BJ (cell line): ENCODE results near the gene AFF3. TPM values are rescaled to one million over a fixed set of nuclear protein-coding genes. Genes with fewer than 3 reads are reported as not detected.

ENCODE experiments used
- CTCF ChIA-PET: fragments of 350-600 bp; formaldehyde crosslinking; extraction: SDS; loops from one replicate; lab custom pipeline; 2021; ENCODE audit warnings: antibody characterized with exemption, inconsistent platforms; lab: Yijun Ruan, JAX
- POLR2A ChIA-PET: fragments of 300-600 bp; sonication (Branson Sonifier 250); formaldehyde crosslinking; extraction: SDS; loops from one replicate; lab custom pipeline; 2021; ENCODE audit warnings: antibody characterized with exemption; lab: Charles Lee
- DNase-seq: peaks from one replicate; pipeline ENCODE4 v3.0.0-alpha.2; 2011; ENCODE audit warnings: low read depth
- H3K27me3 ChIP-seq: 2 replicates; pipeline ENCODE4 v1.6.0; 2011; ENCODE audit warnings: low read length; ENCODE audit not compliant: control insufficient read depth, insufficient read depth
- H3K36me3 ChIP-seq: 2 replicates; pipeline ENCODE4 v1.5.1; 2011; ENCODE audit warnings: low read length; ENCODE audit not compliant: control insufficient read depth, insufficient read depth
- H3K4me3 ChIP-seq: 2 replicates; pipeline ENCODE4 v1.5.1; 2011; ENCODE audit warnings: low read depth, mild to moderate bottlenecking, control low read depth, low read length
- CTCF ChIP-seq: IDR thresholded peaks from 2 replicates; pipeline ENCODE4 v1.5.1; 2011; ENCODE audit warnings: low read depth, mild to moderate bottlenecking, control low read depth, inconsistent platforms, low read length, moderate library complexity; ENCODE audit not compliant: insufficient read depth
- polyA plus RNA-seq: library from polyadenylated mRNA; depleted of rRNA; stranded (reverse); fragments of >200 nt; gene quantifications from 2 replicates; pipeline ENCODE4 v1.2.3, GENCODE V29; 2011

The AFF3 gene
- polyA plus RNA-seq, 1 experiment = 11.5 TPM

GRCh38 chr2:99850084-99850710, 292.2 kb downstream of the AFF3 start:
- ChIA-PET CTCF (interaction anchor here (1.5 kb wide), 1 partner anchor 9 kb away, joined by 6 read pairs; no protein-coding TSS in a partner anchor), POLR2A (no interaction called here)
- TF ChIP-seq CTCF = no peak
- Histone ChIP-seq H3K36me3 (no peaks in the 10 kb centered on the region), H3K27me3 (no peaks in the 10 kb centered on the region), H3K4me3 (no peak overlapping the region)
- DNase-seq = no peak

GRCh38 chr2:99846462-99847107, 295.8 kb downstream of the AFF3 start:
- POLR2A ChIA-PET = no interaction called here
- no peak overlapping the region for H3K4me3 ChIP-seq
- no peaks in the 10 kb centered on the region for H3K36me3 ChIP-seq
- TF ChIP-seq CTCF = no peak
- H3K27me3 ChIP-seq = no peaks in the 10 kb centered on the region
- DNase-seq = no peak
- CTCF ChIA-PET = no interaction called here

- H3K36me3 ChIP-seq = no peaks in the 10 kb centered on the region
- ChIA-PET CTCF (no interaction called here), POLR2A (no interaction called here)
- no peak overlapping the region for H3K4me3 ChIP-seq
- no peak for DNase-seq
- no peak for TF ChIP-seq CTCF
- no peaks in the 10 kb centered on the region for H3K27me3 ChIP-seq
Observed at GRCh38 chr2:99845296-99845695, 297.1 kb downstream of the AFF3 start.

- POLR2A ChIA-PET = no interaction called here
- Histone ChIP-seq H3K36me3 (no peaks in the 10 kb centered on the region), H3K27me3 (no peaks in the 10 kb centered on the region), H3K4me3 (no peak overlapping the region)
- no peak for TF ChIP-seq CTCF
- no peak for DNase-seq
- CTCF ChIA-PET = interaction anchor here (2.4 kb wide), 1 partner anchor 9 kb away, joined by 6 read pairs; no protein-coding TSS in a partner anchor
Observed at GRCh38 chr2:99842451-99842850, 299.9 kb downstream of the AFF3 start.

GRCh38 chr2:99841749-99842148, 300.6 kb downstream of the AFF3 start:
- no peak for DNase-seq
- no peaks in the 10 kb centered on the region for H3K36me3 ChIP-seq
- H3K4me3 ChIP-seq = no peak overlapping the region
- POLR2A ChIA-PET = no interaction called here
- CTCF ChIA-PET = interaction anchor here (0.6 to 2.4 kb wide), 3 partner anchors 9 to 39 kb away, joined by 3 to 6 read pairs (median 3); no protein-coding TSS in a partner anchor
- TF ChIP-seq CTCF = no peak
- H3K27me3 ChIP-seq = no peaks in the 10 kb centered on the region
